Spleen (tissue), 11 donors: ENCODE results near the gene TFPI. TPM values are rescaled to one million over a fixed set of nuclear protein-coding genes. Genes with fewer than 3 reads are reported as not detected.

Experiments used
- DNase-seq: peaks from one replicate; pipeline ENCODE4 v3.0.0-alpha.2; 2020
- H3K27ac ChIP-seq, 8 donors: fragments of 200-600 bp; sonication (generic) in 7 of 8; 1 replicate in 4 of 8; 2 replicates in 4 of 8; pipeline versions ENCODE4 v1.5.0 to v1.8.0; 2016 to 2021; ENCODE audit warnings: inconsistent platforms in 4 of 8, mild to moderate bottlenecking in 4 of 8, moderate library complexity in 1 of 8
- H3K27me3 ChIP-seq, 7 donors: fragments of 200-600 bp; sonication (generic) in 6 of 7; replicated peaks in 1 of 7; 1 replicate in 4 of 7; 2 replicates in 3 of 7; pipeline versions ENCODE4 v1.5.0 to v1.8.0; 2016 to 2021; ENCODE audit warnings: inconsistent platforms in 3 of 7, mild to moderate bottlenecking in 1 of 7
- H3K36me3 ChIP-seq, 6 donors: fragments of 200-600 bp; sonication (generic) in 5 of 6; 1 replicate in 4 of 6; 2 replicates in 2 of 6; pipeline versions ENCODE4 v1.5.0 to v1.8.0; 2016 to 2021; ENCODE audit warnings: inconsistent platforms in 2 of 6
- H3K4me1 ChIP-seq, 6 donors: fragments of 200-600 bp; sonication (generic) in 5 of 6; 1 replicate in 3 of 6; 2 replicates in 3 of 6; pipeline versions ENCODE4 v1.5.0 to v1.8.0; 2016 to 2021; ENCODE audit warnings: inconsistent platforms in 3 of 6
- H3K4me3 ChIP-seq, 8 donors: fragments of 200-600 bp; sonication (generic) in 7 of 8; 1 replicate in 4 of 8; 2 replicates in 4 of 8; pipeline versions ENCODE4 v1.5.0 to v1.8.0; 2016 to 2021; ENCODE audit warnings: inconsistent platforms in 4 of 8, mild to moderate bottlenecking in 4 of 8, moderate library complexity in 2 of 8
- H3K9me3 ChIP-seq, 8 donors: fragments of 200-600 bp; sonication (generic) in 7 of 8; 1 replicate in 4 of 8; 2 replicates in 4 of 8; pipeline versions ENCODE4 v1.5.0 to v1.8.0; 2016 to 2021; ENCODE audit warnings: inconsistent platforms in 4 of 8
- POLR2A ChIP-seq, 3 donors: fragments of 450-650 bp; IDR thresholded peaks; one replicate each; pipeline ENCODE4 v1.5.1; 2017; ENCODE audit warnings: antibody characterized with exemption in 3 of 3, mild to moderate bottlenecking in 1 of 3
- POLR2AphosphoS5 ChIP-seq, 3 donors: sonication (generic); formaldehyde crosslinking; IDR thresholded peaks; one replicate each; pipeline ENCODE4 v1.5.1; 2017; ENCODE audit warnings: antibody characterized with exemption in 3 of 3
- WGBS, 5 donors: extraction: QIAGEN DNeasy Blood & Tissue Kit in 3 of 5; methylation state at CpG; one replicate each; pipeline versions ENCODE4 v1.1.5 to v1.1.7; 2013 to 2018; 5-methylcytosine and 5-hydroxymethylcytosine counted together
- intact Hi-C: fragments of 100-400 bp; cut with DNase I; formaldehyde crosslinking; loops from one replicate; pipeline ENCODE4 v1.15.0; 2023; ENCODE audit warnings: low total_unique reads
- polyA plus RNA-seq, 3 donors: library from polyadenylated mRNA; stranded (reverse); fragments of 200-250 nt; gene quantifications; one replicate each; pipeline ENCODE4 v1.2.1, GENCODE V29; 2013
- total RNA-seq, 7 donors: library from RNA; depleted of rRNA in 3 of 7; stranded (reverse); fragments of >200 nt in 3 of 7; fragmentation: NEBNext Ultra II Directional in 4 of 7; extraction: Animal tissue kit (Norgen Biotek cat#: 25700) in 4 of 7; gene quantifications; one replicate each; pipeline versions ENCODE4 v1.1.0 to v1.2.1, GENCODE V29; 2016 to 2021
- TF ChIP-seq, protein P1 (sequence below), 11 experiments: fragments of 200-600 bp in 7 of 11; fragments of 450-650 bp in 4 of 11; sonication (generic) in 4 of 11; IDR thresholded peaks in 8 of 11; conservative IDR thresholded peaks in 3 of 11; 1 replicate in 7 of 11; 2 replicates in 4 of 11; pipeline versions ENCODE4 v1.4.0 to v1.8.0; 2016 to 2021; ENCODE audit warnings: antibody characterized with exemption in 11 of 11, inconsistent platforms in 4 of 11, mild to moderate bottlenecking in 1 of 11
- donor health status: healthy with polysubstance abuse.
- donor health status: DM: no; HTN: no; CAD: no; lungs with moderate emphysema.
- donor health status: DM: no; HTN: no; CAD: no.
- donor health status: Bipolar disorder and iron deficiency.
- donor health status: healthy.
- donor health status: DM: no; HTN: no; CAD: no.
- donor health status: DM: yes; HTN: yes; CAD: no.

The TFPI gene
- total and polyA plus RNA-seq, 10 donors, result 7.4 to 117 (median 44.8) TPM

DNA sequence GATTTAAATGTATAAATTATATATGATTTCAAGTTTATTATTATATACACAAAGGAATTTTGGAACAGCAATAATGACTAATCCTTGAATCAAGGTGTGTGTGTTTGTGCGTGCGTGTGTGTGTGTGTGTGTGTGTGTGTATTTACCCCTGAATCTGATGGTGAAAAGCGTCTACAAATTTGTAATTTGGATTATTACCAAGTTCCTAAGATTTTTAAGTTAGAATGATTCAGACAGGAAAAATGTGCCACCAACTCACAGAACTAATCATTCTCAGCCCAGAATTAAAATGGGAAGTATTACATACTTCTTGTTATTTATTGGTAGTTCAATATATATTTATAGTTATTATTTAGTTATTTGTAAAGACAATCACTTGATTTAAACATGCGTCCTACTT, 118.5 kb downstream of the TFPI start:
- no peak for DNase-seq
- H3K27ac ChIP-seq, result no peak overlapping the region
- H3K36me3 ChIP-seq, result no peaks in the 10 kb centered on the region
- H3K27me3 ChIP-seq, result no peaks in the 10 kb centered on the region
- TF ChIP-seq, protein P1, sequence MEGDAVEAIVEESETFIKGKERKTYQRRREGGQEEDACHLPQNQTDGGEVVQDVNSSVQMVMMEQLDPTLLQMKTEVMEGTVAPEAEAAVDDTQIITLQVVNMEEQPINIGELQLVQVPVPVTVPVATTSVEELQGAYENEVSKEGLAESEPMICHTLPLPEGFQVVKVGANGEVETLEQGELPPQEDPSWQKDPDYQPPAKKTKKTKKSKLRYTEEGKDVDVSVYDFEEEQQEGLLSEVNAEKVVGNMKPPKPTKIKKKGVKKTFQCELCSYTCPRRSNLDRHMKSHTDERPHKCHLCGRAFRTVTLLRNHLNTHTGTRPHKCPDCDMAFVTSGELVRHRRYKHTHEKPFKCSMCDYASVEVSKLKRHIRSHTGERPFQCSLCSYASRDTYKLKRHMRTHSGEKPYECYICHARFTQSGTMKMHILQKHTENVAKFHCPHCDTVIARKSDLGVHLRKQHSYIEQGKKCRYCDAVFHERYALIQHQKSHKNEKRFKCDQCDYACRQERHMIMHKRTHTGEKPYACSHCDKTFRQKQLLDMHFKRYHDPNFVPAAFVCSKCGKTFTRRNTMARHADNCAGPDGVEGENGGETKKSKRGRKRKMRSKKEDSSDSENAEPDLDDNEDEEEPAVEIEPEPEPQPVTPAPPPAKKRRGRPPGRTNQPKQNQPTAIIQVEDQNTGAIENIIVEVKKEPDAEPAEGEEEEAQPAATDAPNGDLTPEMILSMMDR (IDR thresholded peaks at IDR 0.05 in 8 of 11, conservative IDR thresholded peaks at IDR 0.05 in 3 of 11), result no peak
- TF ChIP-seq POLR2AphosphoS5 (IDR thresholded peaks at IDR 0.05) (no peak), POLR2A (IDR thresholded peaks at IDR 0.05) (no peak)
- H3K9me3 ChIP-seq, result no peaks in the 10 kb centered on the region
- intact Hi-C loops, result no loop called here
- WGBS, 5 donors, result 47 to 62% (median 53%) methylated on average over 4 of the region's 4 CpGs
- H3K4me3 ChIP-seq, result no peak overlapping the region
- H3K4me1 ChIP-seq, result no peaks in the 10 kb centered on the region

DNA sequence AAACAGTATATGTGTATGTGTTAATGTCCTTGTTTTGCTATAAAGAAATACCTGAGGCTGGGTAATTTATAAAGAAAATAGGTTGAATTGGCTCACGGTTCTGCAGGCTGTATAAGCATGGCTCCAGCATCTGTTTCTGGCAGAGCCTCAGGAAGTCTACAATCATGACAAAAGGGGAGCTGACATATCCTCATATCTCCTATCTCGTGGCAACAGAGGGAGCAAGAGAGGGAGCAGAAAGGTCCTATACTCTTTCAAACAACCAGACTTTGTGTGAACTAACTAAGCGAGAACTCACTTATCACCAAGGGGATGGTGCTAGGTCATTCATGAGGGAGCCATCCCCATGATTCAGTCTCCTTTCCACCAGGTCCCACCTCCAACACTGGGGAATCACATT, 119.2 kb downstream of the TFPI start:
- Histone ChIP-seq H3K27me3 (no peaks in the 10 kb centered on the region), H3K4me3 (no peak overlapping the region), H3K27ac (no peak overlapping the region), H3K9me3 (no peaks in the 10 kb centered on the region), H3K36me3 (no peaks in the 10 kb centered on the region), H3K4me1 (no peaks in the 10 kb centered on the region)
- no peak for TF ChIP-seq POLR2AphosphoS5 (IDR thresholded peaks at IDR 0.05)
- TF ChIP-seq, protein P1 (IDR thresholded peaks at IDR 0.05 in 8 of 11, conservative IDR thresholded peaks at IDR 0.05 in 3 of 11), result no peak
- TF ChIP-seq POLR2A (IDR thresholded peaks at IDR 0.05), result no peak
- intact Hi-C loops, result no loop called here
- no peak for DNase-seq
- 69 to 86% (median 75%) methylated on average over 3 of the region's 3 CpGs for WGBS, 5 donors

DNA sequence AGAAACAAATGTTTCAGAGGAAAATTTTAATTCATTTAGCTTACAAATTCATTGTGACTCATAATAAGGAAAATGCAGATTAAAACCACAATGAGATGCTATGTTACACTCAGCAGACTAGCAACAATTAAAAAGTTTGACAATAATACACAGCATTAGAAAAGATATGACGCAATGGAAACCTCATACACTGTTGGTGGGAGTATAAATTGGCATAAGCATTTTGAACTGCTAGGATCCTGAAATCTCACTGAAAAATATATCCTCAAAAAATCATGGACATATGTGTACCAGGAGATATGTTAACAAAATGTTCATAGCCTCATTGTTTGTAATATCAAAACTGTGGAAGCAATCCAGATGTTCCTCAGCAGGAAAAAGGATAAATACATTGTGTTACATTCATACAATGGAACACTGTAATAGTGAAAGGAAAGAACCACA, 119.9 kb downstream of the TFPI start:
- WGBS, 5 donors, result 89 to 95% (median 93%) methylated on average over 1 of the region's 1 CpG
- H3K36me3 ChIP-seq, result no peaks in the 10 kb centered on the region
- no peak overlapping the region for H3K27ac ChIP-seq
- TF ChIP-seq POLR2AphosphoS5 (IDR thresholded peaks at IDR 0.05), result no peak
- TF ChIP-seq, protein P1 (IDR thresholded peaks at IDR 0.05 in 8 of 11, conservative IDR thresholded peaks at IDR 0.05 in 3 of 11), result no peak
- TF ChIP-seq POLR2A (IDR thresholded peaks at IDR 0.05), result no peak
- H3K4me3 ChIP-seq, result no peak overlapping the region
- H3K27me3 ChIP-seq, result no peaks in the 10 kb centered on the region
- H3K9me3 ChIP-seq, result no peaks in the 10 kb centered on the region
- H3K4me1 ChIP-seq, result no peaks in the 10 kb centered on the region
- intact Hi-C loops, result no loop called here
- DNase-seq, result no peak

DNA sequence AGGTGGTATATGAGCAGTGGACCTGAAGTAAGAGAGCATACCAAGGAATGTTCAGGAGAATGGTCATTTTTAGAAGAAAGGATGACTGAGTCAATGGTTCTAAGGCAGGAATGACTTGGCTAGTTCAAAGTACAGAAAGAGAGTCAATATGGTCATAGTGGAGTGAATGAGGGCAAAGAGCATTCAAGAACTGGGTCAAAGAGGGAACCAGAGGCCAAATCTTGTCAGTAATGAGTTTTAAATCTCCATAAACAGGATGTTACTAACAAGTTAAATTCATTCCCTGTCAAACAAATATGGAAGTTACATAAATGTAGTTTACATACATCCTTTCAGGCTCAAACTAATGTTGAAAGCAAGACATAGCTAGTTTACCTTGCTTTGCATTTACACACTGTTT, 122.3 kb downstream of the TFPI start:
- Histone ChIP-seq H3K27me3 (no peaks in the 10 kb centered on the region), H3K4me1 (no peaks in the 10 kb centered on the region), H3K27ac (no peak overlapping the region), H3K4me3 (no peak overlapping the region), H3K36me3 (no peaks in the 10 kb centered on the region), H3K9me3 (no peaks in the 10 kb centered on the region)
- intact Hi-C loops, result no loop called here
- DNase-seq, result no peak
- no peak for TF ChIP-seq POLR2A (IDR thresholded peaks at IDR 0.05)
- TF ChIP-seq POLR2AphosphoS5 (IDR thresholded peaks at IDR 0.05), result no peak
- TF ChIP-seq, protein P1 (IDR thresholded peaks at IDR 0.05 in 8 of 11, conservative IDR thresholded peaks at IDR 0.05 in 3 of 11), result no peak
